SK-N-SH (cell line): Measurements from ENCODE around the gene ADAP2. TPM values are rescaled to one million over a fixed set of nuclear protein-coding genes. Genes with fewer than 3 reads are reported as not detected.
A peak's percentile ranks its signal among the peaks of the same experiment; 100 is the strongest.

Experiments
- CHD2 ChIP-seq: fragments of 150-350 bp; IDR thresholded peaks from 2 replicates; pipeline ENCODE4 v1.6.1; 2018; ENCODE audit warnings: low read length; ENCODE audit not compliant: partially characterized antibody
- CTCF ChIP-seq: fragments of 200-600 bp; sonication (generic); IDR thresholded peaks from 2 replicates; pipeline ENCODE4 v1.6.1; 2017; ENCODE audit warnings: antibody characterized with exemption, mild to moderate bottlenecking, moderate library complexity
- ELF1 ChIP-seq: IDR thresholded peaks from 2 replicates; pipeline ENCODE4 v1.4.0; 2012
- EZH2phosphoT487 ChIP-seq: fragments of 200-600 bp; sonication (generic); IDR thresholded peaks from 2 replicates; pipeline ENCODE4 v1.6.1; 2017; ENCODE audit warnings: low read depth, mixed run types, mild to moderate bottlenecking, antibody characterized with exemption, moderate library complexity, borderline replicate concordance
- FOSL2 ChIP-seq: IDR thresholded peaks from 2 replicates; pipeline ENCODE4 v1.4.0; 2012; ENCODE audit warnings: low read depth, mild to moderate bottlenecking, moderate library complexity, borderline replicate concordance
- FOXJ3 ChIP-seq: sonication (generic); formaldehyde crosslinking; IDR thresholded peaks from 2 replicates; pipeline ENCODE4 v1.5.1; 2020; ENCODE audit warnings: mild to moderate bottlenecking, missing genetic modification reagents
- FOXM1 ChIP-seq: IDR thresholded peaks from 2 replicates; pipeline ENCODE4 v1.4.0; 2012; ENCODE audit warnings: low read depth, mild to moderate bottlenecking
- GABPA ChIP-seq: IDR thresholded peaks from 2 replicates; pipeline ENCODE4 v1.4.0; 2012; ENCODE audit warnings: low read depth, mild to moderate bottlenecking
- GATA2 ChIP-seq: sonication (generic); formaldehyde crosslinking; IDR thresholded peaks from 2 replicates; pipeline ENCODE4 v1.5.0; 2020; ENCODE audit warnings: mild to moderate bottlenecking, missing genetic modification reagents
- JUND ChIP-seq: IDR thresholded peaks from 2 replicates; pipeline ENCODE4 v1.4.0; 2012
- MAX ChIP-seq: IDR thresholded peaks from 2 replicates; pipeline ENCODE4 v1.4.0; 2012; ENCODE audit warnings: low read depth
- MEF2A ChIP-seq: IDR thresholded peaks from 2 replicates; pipeline ENCODE4 v1.4.0; 2012; ENCODE audit warnings: low read depth, borderline replicate concordance
- MXI1 ChIP-seq: IDR thresholded peaks from 2 replicates; pipeline ENCODE4 v1.6.1; 2012; ENCODE audit warnings: mild to moderate bottlenecking, low read depth, low read length, improper control_type of control experiment
- NRF1 ChIP-seq: IDR thresholded peaks from 2 replicates; pipeline ENCODE4 v1.6.1; 2012; ENCODE audit warnings: low read depth, mild to moderate bottlenecking, low read length
- RAD21 ChIP-seq: IDR thresholded peaks from 2 replicates; pipeline ENCODE4 v1.6.1; 2012; ENCODE audit warnings: mild to moderate bottlenecking, low read length
- RCOR1 ChIP-seq: fragments of 150-350 bp; IDR thresholded peaks from 2 replicates; pipeline ENCODE4 v1.6.1; 2017; ENCODE audit warnings: antibody characterized with exemption, low read length
- REST ChIP-seq: IDR thresholded peaks from 2 replicates; pipeline ENCODE4 v1.6.1; 2012; ENCODE audit warnings: mild to moderate bottlenecking, low read depth, low read length, moderate library complexity
- RXRA ChIP-seq: IDR thresholded peaks from 2 replicates; pipeline ENCODE4 v1.4.0; 2012; ENCODE audit warnings: low read depth, mild to moderate bottlenecking, borderline replicate concordance
- SMC3 ChIP-seq: IDR thresholded peaks from 2 replicates; pipeline ENCODE4 v1.6.1; 2012; ENCODE audit warnings: low read depth, low read length, improper control_type of control experiment
- TAF1 ChIP-seq: IDR thresholded peaks from 2 replicates; pipeline ENCODE4 v1.6.1; 2012; ENCODE audit warnings: low read depth, mild to moderate bottlenecking, low read length, moderate library complexity, borderline replicate concordance
- TCF12 ChIP-seq: IDR thresholded peaks from 2 replicates; pipeline ENCODE4 v1.4.0; 2012
- TEAD4 ChIP-seq: IDR thresholded peaks from 2 replicates; pipeline ENCODE4 v1.4.0; 2012; ENCODE audit warnings: mild to moderate bottlenecking, borderline replicate concordance; ENCODE audit not compliant: insufficient read depth
- YY1 ChIP-seq: IDR thresholded peaks from 2 replicates; pipeline ENCODE4 v1.4.0; 2012; ENCODE audit warnings: low read depth, mild to moderate bottlenecking
- polyA plus RNA-seq, 3 experiments: library from polyadenylated mRNA; depleted of rRNA; stranded (reverse); fragments of >200 nt; gene quantifications; 2 replicates each; pipeline ENCODE4 v1.2.3, GENCODE V29; 2012
- TF ChIP-seq, protein P1 (sequence below): fragments of 150-350 bp; IDR thresholded peaks from 2 replicates; pipeline ENCODE4 v1.6.1; 2016; ENCODE audit warnings: mild to moderate bottlenecking, low read depth, low read length
- TF ChIP-seq, protein P2 (sequence below): fragments of 150-350 bp; IDR thresholded peaks from 2 replicates; pipeline ENCODE4 v1.6.1; 2017; ENCODE audit warnings: antibody characterized with exemption, low read length, low read depth, borderline replicate concordance

The ADAP2 gene
- polyA plus RNA-seq, 1 of the 3 experiments (the other 2 are of a cell fraction) = 0.39 TPM

GRCh38 chr17:30906101-30906911, 15.4 kb upstream of the ADAP2 start, which contains the start of gene TEFM (continued):
- peak; percentile 72 for TF ChIP-seq REST
- TF ChIP-seq, protein P1, sequence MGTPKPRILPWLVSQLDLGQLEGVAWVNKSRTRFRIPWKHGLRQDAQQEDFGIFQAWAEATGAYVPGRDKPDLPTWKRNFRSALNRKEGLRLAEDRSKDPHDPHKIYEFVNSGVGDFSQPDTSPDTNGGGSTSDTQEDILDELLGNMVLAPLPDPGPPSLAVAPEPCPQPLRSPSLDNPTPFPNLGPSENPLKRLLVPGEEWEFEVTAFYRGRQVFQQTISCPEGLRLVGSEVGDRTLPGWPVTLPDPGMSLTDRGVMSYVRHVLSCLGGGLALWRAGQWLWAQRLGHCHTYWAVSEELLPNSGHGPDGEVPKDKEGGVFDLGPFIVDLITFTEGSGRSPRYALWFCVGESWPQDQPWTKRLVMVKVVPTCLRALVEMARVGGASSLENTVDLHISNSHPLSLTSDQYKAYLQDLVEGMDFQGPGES = no peak; the same call in 1 of the 2 replicates
- TF ChIP-seq MXI1 = no peak; the same call in 1 of the 2 replicates
- no peak for TF ChIP-seq MEF2A
- peak; percentile 97 for TF ChIP-seq TAF1
- 0 out of 2 replicates have a peak, but pooled peaks have one; percentile 44 for TF ChIP-seq FOXJ3 (CRISPR knock-in tag)
- TF ChIP-seq GATA2 = peak; percentile 57; the same call in 1 of the 2 replicates
- no peak; the same call in none of the 2 replicates for TF ChIP-seq TCF12
- TF ChIP-seq FOSL2 = no peak
- TF ChIP-seq YY1 = peak; percentile 91
- no peak; the same call in 1 of the 2 replicates for TF ChIP-seq SMC3
- TF ChIP-seq NRF1 = no peak
- TF ChIP-seq, protein P2, sequence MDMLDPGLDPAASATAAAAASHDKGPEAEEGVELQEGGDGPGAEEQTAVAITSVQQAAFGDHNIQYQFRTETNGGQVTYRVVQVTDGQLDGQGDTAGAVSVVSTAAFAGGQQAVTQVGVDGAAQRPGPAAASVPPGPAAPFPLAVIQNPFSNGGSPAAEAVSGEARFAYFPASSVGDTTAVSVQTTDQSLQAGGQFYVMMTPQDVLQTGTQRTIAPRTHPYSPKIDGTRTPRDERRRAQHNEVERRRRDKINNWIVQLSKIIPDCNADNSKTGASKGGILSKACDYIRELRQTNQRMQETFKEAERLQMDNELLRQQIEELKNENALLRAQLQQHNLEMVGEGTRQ = no peak
- peak; percentile 93 for TF ChIP-seq CHD2
- TF ChIP-seq MAX = peak; percentile 85
- TF ChIP-seq FOXM1 = no peak
- peak; percentile 97 for TF ChIP-seq GABPA
- TF ChIP-seq RCOR1 = peak; percentile 53; the same call in 1 of the 2 replicates
- TF ChIP-seq TEAD4 = 0 out of 2 replicates have a peak, but pooled peaks have one; percentile 13
- TF ChIP-seq JUND = no peak; the same call in 1 of the 2 replicates
- no peak for TF ChIP-seq EZH2phosphoT487
- TF ChIP-seq RAD21 = peak; percentile 6; the same call in 1 of the 2 replicates
- TF ChIP-seq ELF1 = peak; percentile 82
- TF ChIP-seq CTCF = no peak
- no peak for TF ChIP-seq RXRA
